ENCODE data around the gene EGLN1.
"Not testable (repeated sequence)": the region's sequence is repeated elsewhere in the genome, so short reads cannot be mapped to it uniquely, and the experiment has no call there.

EGLN1 gene

DNA sequence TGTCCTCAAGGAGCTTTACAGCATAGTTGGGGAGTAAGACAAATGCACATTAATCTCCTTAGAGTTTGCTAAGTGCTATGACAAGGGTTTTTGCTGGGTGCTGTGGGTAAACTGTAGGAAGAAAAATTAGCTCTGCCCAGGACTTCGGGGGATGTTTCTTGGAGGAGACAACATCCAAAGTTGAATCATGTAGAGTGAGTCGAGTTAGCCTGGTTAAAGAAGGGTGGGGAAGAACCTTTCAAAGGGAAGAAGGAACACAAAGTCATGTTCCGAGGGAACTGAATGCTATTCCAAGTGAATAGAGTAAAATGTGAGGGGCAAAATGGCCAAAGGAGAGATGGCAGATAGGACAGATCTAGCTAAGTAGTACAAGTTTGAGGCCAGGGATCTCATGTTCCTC lies 66.9 kb downstream of the EGLN1 start:
- POLR2A ChIA-PET (ENCODE audit: low non-redundant PET), result no interaction called here
- CTCF ChIA-PET, result interaction anchor here (0.5 kb wide), 1 partner anchor 712 kb away, joined by 4 read pairs; no protein-coding TSS in a partner anchor
- no peak overlapping the region for H3K27ac ChIP-seq
- no peak for DNase-seq (ENCODE audit: low spot score)
- TF ChIP-seq, protein P1, sequence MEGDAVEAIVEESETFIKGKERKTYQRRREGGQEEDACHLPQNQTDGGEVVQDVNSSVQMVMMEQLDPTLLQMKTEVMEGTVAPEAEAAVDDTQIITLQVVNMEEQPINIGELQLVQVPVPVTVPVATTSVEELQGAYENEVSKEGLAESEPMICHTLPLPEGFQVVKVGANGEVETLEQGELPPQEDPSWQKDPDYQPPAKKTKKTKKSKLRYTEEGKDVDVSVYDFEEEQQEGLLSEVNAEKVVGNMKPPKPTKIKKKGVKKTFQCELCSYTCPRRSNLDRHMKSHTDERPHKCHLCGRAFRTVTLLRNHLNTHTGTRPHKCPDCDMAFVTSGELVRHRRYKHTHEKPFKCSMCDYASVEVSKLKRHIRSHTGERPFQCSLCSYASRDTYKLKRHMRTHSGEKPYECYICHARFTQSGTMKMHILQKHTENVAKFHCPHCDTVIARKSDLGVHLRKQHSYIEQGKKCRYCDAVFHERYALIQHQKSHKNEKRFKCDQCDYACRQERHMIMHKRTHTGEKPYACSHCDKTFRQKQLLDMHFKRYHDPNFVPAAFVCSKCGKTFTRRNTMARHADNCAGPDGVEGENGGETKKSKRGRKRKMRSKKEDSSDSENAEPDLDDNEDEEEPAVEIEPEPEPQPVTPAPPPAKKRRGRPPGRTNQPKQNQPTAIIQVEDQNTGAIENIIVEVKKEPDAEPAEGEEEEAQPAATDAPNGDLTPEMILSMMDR (conservative IDR thresholded peaks at IDR 0.05; ENCODE audit: low read depth), result no peak

DNA sequence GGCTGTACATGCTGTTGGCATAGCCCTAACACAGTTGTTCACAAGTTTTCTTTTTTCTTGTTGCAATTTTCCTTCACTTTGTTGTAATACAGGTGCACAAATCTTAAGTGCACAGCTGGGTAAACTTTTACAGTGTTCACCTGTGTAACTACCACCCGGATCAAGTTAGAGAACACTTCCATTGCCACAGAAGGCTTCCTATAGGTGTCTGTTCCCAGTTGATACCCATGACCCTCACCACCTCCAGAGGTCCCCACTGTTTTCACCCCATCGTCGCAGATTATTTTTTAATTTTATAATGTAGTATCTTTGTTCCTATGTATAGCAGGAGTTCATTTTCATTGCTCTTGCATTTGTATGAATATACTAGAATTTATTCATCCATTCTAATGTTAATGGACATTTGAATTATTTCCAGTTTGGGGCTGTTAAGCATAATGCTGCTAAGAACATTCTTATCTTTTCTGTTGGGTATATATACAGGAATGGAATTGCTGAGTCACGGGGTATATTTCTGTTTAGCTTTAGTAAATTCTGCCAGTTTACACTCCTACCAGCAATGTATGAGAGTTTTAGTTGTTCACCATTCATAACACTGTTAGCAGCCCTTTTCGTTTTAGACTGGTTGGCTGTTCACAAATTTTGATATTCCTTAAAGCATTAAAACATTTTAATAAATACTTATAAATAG lies 67.6 kb downstream of the EGLN1 start:
- no peak for DNase-seq (ENCODE audit: low spot score)
- TF ChIP-seq, protein P1 (conservative IDR thresholded peaks at IDR 0.05; ENCODE audit: low read depth), result no peak
- ChIA-PET CTCF (no interaction called here), POLR2A (ENCODE audit: low non-redundant PET) (no interaction called here)
- H3K27ac ChIP-seq, result no peak overlapping the region

DNA sequence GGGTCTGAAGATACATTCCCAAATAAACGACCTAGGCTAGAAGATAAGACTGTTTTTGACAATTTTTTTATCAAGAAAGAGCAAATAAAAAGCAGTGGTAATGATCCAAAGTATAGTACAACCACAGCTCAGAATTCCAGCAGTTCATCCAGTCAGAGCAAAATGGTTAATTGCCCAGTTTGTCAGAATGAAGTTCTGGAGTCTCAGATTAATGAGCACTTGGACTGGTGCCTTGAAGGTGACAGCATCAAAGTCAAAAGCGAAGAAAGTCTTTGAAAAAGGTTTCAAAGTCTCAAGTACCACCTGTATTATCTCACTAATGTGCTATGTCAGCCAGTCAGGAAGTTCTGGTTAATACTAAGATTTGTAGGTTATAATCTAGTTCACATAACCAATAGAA lies 69.0 kb downstream of the EGLN1 start:
- TF ChIP-seq, protein P1 (conservative IDR thresholded peaks at IDR 0.05; ENCODE audit: low read depth), result no peak
- CTCF ChIA-PET, result interaction anchor here (0.6 kb wide), 1 partner anchor 116 kb away, joined by 3 read pairs; no protein-coding TSS in a partner anchor
- POLR2A ChIA-PET (ENCODE audit: low non-redundant PET), result no interaction called here
- H3K27ac ChIP-seq, result no peak overlapping the region
- no peak for DNase-seq (ENCODE audit: low spot score)

DNA sequence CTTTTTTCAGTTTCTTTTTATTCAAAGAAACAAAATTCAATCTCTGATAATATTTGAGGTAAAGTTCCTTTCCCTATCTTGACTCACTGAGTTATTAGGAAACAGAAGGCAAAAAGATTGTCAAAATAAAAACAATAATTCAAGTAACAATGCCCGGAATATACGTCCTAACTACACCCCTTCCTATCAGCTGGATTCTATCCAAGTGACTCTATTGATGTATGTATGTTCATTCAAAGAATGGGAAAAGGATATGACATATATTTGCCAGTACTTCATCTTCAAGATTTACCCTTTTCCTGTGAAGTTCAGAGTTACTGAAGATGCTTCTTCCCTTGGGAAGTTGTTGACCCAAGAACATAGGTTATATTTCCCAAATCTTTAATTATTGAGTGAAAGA lies 70.3 kb downstream of the EGLN1 start:
- TF ChIP-seq, protein P1 (conservative IDR thresholded peaks at IDR 0.05; ENCODE audit: low read depth), result no peak
- no peak for DNase-seq (ENCODE audit: low spot score)
- no peak overlapping the region for H3K27ac ChIP-seq
- ChIA-PET CTCF (interaction anchor here (0.6 kb wide), 1 partner anchor 238 kb away, joined by 3 read pairs; no protein-coding TSS in a partner anchor), POLR2A (ENCODE audit: low non-redundant PET) (no interaction called here)

DNA sequence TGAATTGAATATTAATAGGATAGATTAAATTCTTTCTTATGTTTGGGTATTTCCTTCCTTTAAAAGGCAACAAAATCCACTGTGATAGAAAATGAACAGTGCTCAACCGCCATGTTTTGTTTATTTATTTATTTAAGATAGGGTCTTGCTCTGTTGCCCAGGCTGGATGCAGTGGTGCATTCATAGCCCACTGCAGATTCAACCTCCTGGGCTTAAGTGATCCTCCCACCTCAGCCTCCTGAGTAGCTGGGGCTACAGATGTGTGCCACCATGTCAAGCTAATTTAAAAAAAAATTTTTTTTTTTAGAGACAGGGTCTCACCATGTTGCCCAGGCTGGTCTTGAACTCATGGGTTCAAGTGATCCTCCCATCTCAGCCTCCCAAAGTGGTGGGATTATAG lies 73.2 kb downstream of the EGLN1 start:
- CTCF ChIA-PET; H3K27ac ChIP-seq; POLR2A ChIA-PET (ENCODE audit: low non-redundant PET); DNase-seq (ENCODE audit: low spot score): not testable (repeated sequence)

DNA sequence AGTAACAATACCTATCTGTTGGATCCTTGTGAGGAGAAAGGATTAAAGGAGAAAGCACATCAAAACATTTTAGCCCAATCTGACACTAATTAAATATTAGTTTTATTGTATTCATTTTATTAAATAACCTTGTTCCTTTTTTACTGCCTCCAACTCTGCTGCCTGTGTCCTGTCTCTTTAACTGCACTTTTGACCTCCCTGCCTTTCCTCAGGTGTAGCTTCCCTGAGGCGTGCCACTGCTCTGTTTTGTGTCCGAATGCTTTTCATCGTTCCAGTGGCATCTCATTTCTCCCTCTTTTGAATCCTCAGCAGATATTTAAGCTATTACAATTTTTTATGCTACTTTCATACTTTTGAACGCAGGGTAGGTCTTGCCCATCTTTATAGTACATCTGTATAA lies 73.6 kb downstream of the EGLN1 start:
- no peak for DNase-seq (ENCODE audit: low spot score)
- TF ChIP-seq, protein P1 (conservative IDR thresholded peaks at IDR 0.05; ENCODE audit: low read depth), result no peak
- POLR2A ChIA-PET (ENCODE audit: low non-redundant PET), result no interaction called here
- H3K27ac ChIP-seq, result no peak overlapping the region
- CTCF ChIA-PET, result no interaction called here

DNA sequence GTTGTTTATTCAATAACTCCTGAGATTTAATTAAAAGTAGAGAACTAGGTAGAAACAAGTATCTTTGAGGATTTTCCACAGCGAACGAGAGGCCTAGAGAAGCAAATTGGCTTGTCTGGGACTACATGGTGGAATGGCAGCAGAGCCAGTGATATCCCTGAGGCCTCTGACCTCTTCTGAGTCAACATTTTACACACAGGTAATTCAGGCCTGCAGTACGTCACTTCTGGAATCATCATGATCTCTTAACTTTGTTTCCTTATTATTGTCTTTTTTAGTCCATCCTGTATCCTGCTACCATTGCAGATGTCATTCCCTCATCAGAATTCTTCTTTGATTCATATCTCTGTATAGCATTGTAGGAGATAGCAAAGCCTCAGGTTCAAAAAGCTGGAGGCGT lies 74.1 kb downstream of the EGLN1 start:
- no peak overlapping the region for H3K27ac ChIP-seq
- no peak for DNase-seq (ENCODE audit: low spot score)
- TF ChIP-seq, protein P1 (conservative IDR thresholded peaks at IDR 0.05; ENCODE audit: low read depth), result no peak
- CTCF ChIA-PET, result no interaction called here
- POLR2A ChIA-PET (ENCODE audit: low non-redundant PET), result no interaction called here

Data from RWPE1 (cell line).